Thyroid gland (tissue), 4 donors: ENCODE measurements around the gene C9orf50.

Experiments
- CTCF ChIP-seq, 6 experiments: fragments of 200-600 bp in 3 of 6; fragments of 450-650 bp in 3 of 6; sonication (generic) in 3 of 6; IDR thresholded peaks; one replicate each; pipeline ENCODE4 v1.5.1; 2016 to 2019; ENCODE audit warnings: antibody characterized with exemption in 6 of 6, mild to moderate bottlenecking in 2 of 6, inconsistent platforms in 1 of 6, moderate library complexity in 1 of 6
- POLR2A ChIP-seq, 2 donors: fragments of 450-650 bp; IDR thresholded peaks; one replicate each; pipeline ENCODE4 v1.6.1; 2017; ENCODE audit warnings: antibody characterized with exemption in 2 of 2, mild to moderate bottlenecking in 2 of 2, moderate library complexity in 1 of 2

DNA sequence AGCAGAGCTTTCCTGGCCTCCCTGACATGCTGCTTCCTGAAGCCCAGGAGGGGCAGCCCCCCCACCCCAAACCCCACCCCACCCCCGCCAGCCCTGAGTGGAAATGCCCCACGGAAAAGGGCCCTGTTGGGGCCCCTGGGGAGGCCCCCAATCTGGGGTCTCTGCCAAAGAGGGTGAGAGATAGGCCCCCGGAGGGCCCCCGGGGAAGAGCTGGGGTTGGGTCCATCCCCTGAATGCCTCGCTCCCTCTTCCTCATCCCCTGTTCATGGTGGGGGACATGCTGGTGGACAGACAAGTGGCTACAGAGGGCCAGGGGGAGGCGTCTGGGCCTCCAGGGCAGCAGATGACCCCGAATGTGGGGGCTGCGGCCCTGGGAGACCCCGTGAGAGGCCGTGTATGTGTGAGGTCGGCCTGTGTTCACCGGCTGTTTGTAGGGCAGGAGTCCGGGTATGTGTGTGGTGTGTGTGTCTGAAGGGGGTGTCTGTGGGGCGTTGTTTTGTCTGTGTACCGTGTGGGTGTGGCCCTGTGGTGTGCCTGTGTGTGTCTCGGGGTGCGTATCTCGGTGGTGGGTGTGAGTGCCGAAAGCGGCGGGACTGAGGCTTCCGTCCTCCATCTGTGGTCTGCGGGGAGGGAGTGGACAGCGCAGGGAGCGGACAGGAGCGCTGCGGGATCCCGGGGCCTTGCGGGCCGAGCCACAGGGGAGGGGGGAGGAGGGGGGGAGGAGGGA is 11.3 kb downstream of the C9orf50 start:
- TF ChIP-seq CTCF (IDR thresholded peaks at IDR 0.05) (no peak), POLR2A (IDR thresholded peaks at IDR 0.05) (no peak)
